ENCODE measurements around the gene PCDHB7.
"Not testable (repeated sequence)": the region's sequence is repeated elsewhere in the genome, so short reads cannot be mapped to it uniquely, and the experiment has no call there.

Gene PCDHB7

DNA sequence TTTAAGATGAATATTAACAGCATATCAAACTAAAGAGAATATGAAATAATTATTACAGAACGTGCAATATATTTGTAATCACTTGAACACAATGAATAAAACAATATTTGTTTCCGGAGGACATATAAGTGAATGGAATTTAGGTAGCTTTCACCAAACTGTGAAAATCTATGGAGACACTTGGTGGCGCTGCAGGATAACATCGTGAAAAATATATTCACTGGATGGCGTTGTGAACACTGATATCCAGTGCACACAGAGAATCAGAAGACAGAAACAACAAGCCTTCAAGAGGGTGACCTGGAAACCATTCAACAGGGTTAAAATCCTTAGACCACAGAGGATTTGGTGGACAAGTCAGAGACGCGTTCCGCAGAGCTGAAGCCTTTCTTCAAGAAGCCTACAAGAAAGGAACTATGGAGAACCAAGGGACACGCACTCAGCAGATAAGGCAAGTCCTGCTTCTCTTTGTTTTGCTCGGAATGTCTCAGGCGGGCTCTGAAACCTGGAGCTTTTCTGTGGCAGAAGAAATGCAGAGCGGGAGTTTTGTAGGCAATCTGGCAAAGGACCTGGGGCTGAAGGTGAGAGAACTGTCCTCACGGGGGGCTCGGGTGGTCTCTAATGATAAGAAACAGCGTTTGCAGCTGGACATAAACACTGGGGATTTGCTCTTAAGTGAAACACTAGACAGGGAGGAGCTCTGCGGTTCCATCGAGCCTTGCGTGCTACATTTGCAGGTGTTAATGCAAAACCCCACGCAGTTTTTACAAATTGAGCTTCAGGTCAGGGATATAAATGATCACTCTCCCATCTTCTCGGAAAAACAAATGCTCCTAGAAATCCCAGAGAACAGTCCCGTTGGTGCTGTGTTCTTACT, 27.2 kb downstream of the PCDHB7 start, which contains the start of gene PCDHB11:
PCDHB11 (plus strand) TSS at position 269 of the 877 bp plus-strand sequence; CDS start at position 417, 148 bp downstream.
- TF ChIP-seq, protein P1, sequence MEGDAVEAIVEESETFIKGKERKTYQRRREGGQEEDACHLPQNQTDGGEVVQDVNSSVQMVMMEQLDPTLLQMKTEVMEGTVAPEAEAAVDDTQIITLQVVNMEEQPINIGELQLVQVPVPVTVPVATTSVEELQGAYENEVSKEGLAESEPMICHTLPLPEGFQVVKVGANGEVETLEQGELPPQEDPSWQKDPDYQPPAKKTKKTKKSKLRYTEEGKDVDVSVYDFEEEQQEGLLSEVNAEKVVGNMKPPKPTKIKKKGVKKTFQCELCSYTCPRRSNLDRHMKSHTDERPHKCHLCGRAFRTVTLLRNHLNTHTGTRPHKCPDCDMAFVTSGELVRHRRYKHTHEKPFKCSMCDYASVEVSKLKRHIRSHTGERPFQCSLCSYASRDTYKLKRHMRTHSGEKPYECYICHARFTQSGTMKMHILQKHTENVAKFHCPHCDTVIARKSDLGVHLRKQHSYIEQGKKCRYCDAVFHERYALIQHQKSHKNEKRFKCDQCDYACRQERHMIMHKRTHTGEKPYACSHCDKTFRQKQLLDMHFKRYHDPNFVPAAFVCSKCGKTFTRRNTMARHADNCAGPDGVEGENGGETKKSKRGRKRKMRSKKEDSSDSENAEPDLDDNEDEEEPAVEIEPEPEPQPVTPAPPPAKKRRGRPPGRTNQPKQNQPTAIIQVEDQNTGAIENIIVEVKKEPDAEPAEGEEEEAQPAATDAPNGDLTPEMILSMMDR (IDR thresholded peaks at IDR 0.05; ENCODE audit: insufficient read depth, low read depth, low read length, missing control alignments) = no peak
- H3K4me3 ChIP-seq (ENCODE audit: low read length) = no peak within 1 kb of the TSS
- no peak for DNase-seq (ENCODE audit: low read depth)

DNA sequence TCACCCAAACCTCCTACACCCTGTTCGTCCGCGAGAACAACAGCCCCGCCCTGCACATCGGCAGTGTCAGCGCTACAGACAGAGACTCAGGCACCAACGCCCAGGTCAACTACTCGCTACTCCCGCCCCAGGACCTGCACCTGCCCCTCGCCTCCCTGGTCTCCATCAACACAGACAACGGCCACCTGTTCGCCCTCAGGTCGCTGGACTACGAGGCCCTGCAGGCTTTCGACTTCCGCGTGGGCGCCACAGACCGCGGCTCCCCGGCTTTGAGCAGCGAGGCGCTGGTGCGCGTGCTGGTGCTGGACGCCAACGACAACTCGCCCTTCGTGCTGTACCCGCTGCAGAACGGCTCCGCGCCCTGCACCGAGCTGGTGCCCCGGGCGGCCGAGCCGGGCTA, 28.7 kb downstream of the PCDHB7 start:
- not testable (repeated sequence) for DNase-seq (ENCODE audit: low read depth); H3K4me3 ChIP-seq (ENCODE audit: low read length)

DNA sequence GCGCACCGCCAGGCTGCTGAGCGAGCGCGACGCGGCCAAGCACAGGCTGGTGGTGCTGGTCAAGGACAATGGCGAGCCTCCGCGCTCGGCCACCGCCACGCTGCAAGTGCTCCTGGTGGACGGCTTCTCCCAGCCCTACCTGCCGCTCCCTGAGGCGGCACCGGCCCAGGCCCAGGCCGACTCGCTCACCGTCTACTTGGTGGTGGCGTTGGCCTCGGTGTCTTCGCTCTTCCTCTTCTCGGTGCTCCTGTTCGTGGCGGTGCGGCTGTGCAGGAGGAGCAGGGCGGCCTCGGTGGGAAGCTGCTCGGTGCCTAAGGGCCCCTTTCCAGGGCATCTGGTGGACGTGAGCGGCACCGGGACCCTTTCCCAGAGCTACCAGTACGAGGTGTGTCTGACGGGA, 29.2 kb downstream of the PCDHB7 start:
- H3K4me3 ChIP-seq (ENCODE audit: low read length); DNase-seq (ENCODE audit: low read depth): not testable (repeated sequence)

DNA sequence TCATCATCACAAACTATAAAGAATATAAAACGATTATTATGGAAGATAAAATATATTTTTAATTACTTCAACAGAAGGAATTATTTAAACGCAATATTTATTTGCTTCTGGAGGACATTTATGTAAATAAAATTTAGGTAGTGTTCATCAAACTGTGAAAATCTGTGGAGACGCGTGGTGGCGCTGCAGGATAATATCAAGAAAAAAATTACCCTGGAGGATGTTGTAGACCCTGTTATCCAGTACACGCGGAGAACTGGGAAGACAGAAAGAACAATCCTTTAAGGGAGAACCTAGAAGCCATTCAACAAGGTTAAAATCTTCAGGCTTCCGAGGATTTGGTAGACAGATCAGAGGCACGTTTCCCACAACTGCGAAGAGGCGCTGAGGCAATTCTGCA, 36.0 kb downstream of the PCDHB7 start, which contains the start of gene PCDHB12:
PCDHB12 (plus strand) TSS at position 242 of the 400 bp plus-strand sequence. CDS start 189 bp downstream, outside the sequence.
- no peak within 1 kb of the TSS for H3K4me3 ChIP-seq (ENCODE audit: low read length)

DNA sequence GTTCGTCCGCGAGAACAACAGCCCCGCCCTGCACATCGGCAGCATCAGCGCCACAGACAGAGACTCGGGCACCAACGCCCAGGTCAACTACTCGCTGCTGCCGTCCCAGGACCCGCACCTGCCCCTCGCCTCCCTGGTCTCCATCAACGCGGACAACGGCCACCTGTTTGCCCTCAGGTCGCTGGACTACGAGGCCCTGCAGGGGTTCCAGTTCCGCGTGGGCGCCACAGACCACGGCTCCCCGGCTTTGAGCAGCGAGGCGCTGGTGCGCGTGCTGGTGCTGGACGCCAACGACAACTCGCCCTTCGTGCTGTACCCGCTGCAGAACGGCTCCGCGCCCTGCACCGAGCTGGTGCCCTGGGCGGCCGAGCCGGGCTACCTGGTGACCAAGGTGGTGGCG, 37.8 kb downstream of the PCDHB7 start:
- H3K4me3 ChIP-seq (ENCODE audit: low read length); DNase-seq (ENCODE audit: low read depth): not testable (repeated sequence)

More for the DNA sequence above, 36.0 kb downstream of the PCDHB7 start, which contains the start of gene PCDHB12:
- DNase-seq (ENCODE audit: low read depth) = no peak
- TF ChIP-seq, protein P1 (IDR thresholded peaks at IDR 0.05; ENCODE audit: insufficient read depth, low read depth, low read length, missing control alignments) = no peak

DNA sequence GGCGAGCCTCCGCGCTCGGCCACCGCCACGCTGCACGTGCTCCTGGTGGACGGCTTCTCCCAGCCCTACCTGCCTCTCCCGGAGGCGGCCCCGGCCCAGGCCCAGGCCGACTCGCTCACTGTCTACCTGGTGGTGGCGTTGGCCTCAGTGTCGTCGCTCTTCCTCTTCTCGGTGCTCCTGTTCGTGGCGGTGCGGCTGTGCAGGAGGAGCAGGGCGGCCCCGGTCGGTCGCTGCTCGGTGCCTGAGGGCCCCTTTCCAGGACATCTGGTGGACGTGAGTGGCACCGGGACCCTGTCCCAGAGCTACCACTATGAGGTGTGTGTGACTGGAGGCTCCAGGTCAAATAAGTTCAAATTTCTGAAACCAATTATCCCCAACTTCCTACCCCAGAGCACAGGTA, 38.4 kb downstream of the PCDHB7 start:
- H3K4me3 ChIP-seq (ENCODE audit: low read length); DNase-seq (ENCODE audit: low read depth): not testable (repeated sequence)

DNA sequence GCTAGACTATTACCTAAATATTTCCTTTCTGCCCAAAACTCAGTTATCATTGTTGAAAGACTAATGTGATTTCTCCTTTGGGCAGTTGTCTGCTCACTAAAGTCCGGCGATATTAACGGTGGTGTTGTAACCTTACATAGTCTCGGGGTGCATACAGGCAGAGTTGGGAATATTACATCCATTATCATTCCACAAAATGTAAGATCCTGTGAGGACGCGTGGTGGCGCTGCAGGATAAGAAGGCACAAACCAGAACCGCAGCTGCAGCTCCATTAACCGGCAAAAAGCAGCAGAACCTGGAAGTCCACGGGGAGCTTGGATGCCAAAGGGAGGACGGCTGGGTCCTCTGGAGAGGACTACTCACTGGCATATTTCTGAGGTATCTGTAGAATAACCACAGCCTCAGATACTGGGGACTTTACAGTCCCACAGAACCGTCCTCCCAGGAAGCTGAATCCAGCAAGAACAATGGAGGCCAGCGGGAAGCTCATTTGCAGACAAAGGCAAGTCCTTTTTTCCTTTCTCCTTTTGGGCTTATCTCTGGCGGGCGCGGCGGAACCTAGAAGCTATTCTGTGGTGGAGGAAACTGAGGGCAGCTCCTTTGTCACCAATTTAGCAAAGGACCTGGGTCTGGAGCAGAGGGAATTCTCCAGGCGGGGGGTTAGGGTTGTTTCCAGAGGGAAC, 41.4 kb downstream of the PCDHB7 start, which contains the start of gene PCDHB13:
PCDHB13 (plus strand) TSS at position 264 of the 684 bp plus-strand sequence; CDS start at position 469, 205 bp downstream.
- TF ChIP-seq, protein P1 (IDR thresholded peaks at IDR 0.05; ENCODE audit: insufficient read depth, low read depth, low read length, missing control alignments) = peak; percentile 19
- DNase-seq (ENCODE audit: low read depth) = peak; percentile 17
- H3K4me3 ChIP-seq (ENCODE audit: low read length) = not testable (repeated sequence)

DNA sequence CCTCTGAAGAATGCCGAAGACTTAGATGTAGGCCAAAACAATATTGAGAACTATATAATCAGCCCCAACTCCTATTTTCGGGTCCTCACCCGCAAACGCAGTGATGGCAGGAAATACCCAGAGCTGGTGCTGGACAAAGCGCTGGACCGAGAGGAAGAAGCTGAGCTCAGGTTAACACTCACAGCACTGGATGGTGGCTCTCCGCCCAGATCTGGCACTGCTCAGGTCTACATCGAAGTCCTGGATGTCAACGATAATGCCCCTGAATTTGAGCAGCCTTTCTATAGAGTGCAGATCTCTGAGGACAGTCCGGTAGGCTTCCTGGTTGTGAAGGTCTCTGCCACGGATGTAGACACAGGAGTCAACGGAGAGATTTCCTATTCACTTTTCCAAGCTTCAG, 42.1 kb downstream of the PCDHB7 start:
- not testable (repeated sequence) for H3K4me3 ChIP-seq (ENCODE audit: low read length); DNase-seq (ENCODE audit: low read depth)

DNA sequence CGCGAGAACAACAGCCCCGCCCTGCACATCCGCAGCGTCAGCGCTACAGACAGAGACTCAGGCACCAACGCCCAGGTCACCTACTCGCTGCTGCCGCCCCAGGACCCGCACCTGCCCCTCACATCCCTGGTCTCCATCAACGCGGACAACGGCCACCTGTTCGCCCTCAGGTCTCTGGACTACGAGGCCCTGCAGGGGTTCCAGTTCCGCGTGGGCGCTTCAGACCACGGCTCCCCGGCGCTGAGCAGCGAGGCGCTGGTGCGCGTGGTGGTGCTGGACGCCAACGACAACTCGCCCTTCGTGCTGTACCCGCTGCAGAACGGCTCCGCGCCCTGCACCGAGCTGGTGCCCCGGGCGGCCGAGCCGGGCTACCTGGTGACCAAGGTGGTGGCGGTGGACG, 43.1 kb downstream of the PCDHB7 start:
- H3K4me3 ChIP-seq (ENCODE audit: low read length); DNase-seq (ENCODE audit: low read depth): not testable (repeated sequence)

DNA sequence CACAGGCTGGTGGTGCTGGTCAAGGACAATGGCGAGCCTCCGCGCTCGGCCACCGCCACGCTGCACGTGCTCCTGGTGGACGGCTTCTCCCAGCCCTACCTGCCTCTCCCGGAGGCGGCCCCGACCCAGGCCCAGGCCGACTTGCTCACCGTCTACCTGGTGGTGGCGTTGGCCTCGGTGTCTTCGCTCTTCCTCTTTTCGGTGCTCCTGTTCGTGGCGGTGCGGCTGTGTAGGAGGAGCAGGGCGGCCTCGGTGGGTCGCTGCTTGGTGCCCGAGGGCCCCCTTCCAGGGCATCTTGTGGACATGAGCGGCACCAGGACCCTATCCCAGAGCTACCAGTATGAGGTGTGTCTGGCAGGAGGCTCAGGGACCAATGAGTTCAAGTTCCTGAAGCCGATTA, 43.6 kb downstream of the PCDHB7 start:
- not testable (repeated sequence) for DNase-seq (ENCODE audit: low read depth)

More for the DNA sequence above, 43.6 kb downstream of the PCDHB7 start:
- H3K4me3 ChIP-seq (ENCODE audit: low read length) = not testable (repeated sequence)

All from epithelial cell of esophagus (primary cell).